K562 (cell line): Measurements from ENCODE around the gene KCND3. TPM values are rescaled to one million over a fixed set of nuclear protein-coding genes. Genes with fewer than 3 reads are reported as not detected.

Experiments
- ATAC-seq: fragments of 200-7000 bp; cut with Tn5 transposase; 3 replicates; pipeline ENCODE4 v1.9.1; 2020; ENCODE audit warnings: moderate library complexity
- BruUV-seq: library from RNA; stranded (reverse); fragments of 400-500 nt; replicated peaks from 2 replicates; lab custom pipeline; 2021; lab: Mats Ljungman, UMichigan
- CTCF ChIA-PET: fragments of 300-600 bp; formaldehyde crosslinking; extraction: SDS; loops from one replicate; lab custom pipeline; 2021; ENCODE audit warnings: low intra/inter-chr PET ratio; lab: Yijun Ruan, JAX
- POLR2A ChIA-PET: fragments of 300-600, 350-650 bp; sonication (Branson Sonifier 250); formaldehyde crosslinking; extraction: SDS; loops from one replicate; lab custom pipeline; 2021; ENCODE audit warnings: antibody characterized with exemption, inconsistent platforms; lab: Yijun Ruan, JAX
- DNase-seq, 4 experiments: peaks; one replicate each; pipeline versions ENCODE4 v3.0.0 to v3.0.0-alpha.2; 2011 to 2018; ENCODE audit warnings: low spot score in 3 of 4, mixed read lengths in 3 of 4; ENCODE audit errors: extremely low read depth in 1 of 4
- FAIRE-seq: peaks from 2 replicates; lab custom pipeline; 2011; peaks lifted over from hg19 to GRCh38; lab: Jason Lieb, UNC
- H2AFZ ChIP-seq: 2 replicates; pipeline ENCODE4 v1.6.0; 2011; ENCODE audit warnings: low read depth, low read length, control low read depth, inconsistent platforms
- H3K27ac ChIP-seq: fragments of 200-600 bp; 3 replicates; pipeline ENCODE4 v1.8.0; 2011; ENCODE audit warnings: low read depth, mild to moderate bottlenecking, control low read depth, inconsistent platforms, low read length, moderate library complexity, mixed read lengths; ENCODE audit errors: extremely low read depth
- H3K27me3 ChIP-seq, 2 experiments: fragments of 300-600 bp in 1 of 2; 2 replicates in 1 of 2; 3 replicates in 1 of 2; pipeline versions ENCODE4 v1.6.0 to v1.8.0; 2011; ENCODE audit warnings: inconsistent platforms in 2 of 2, low read length in 2 of 2, mild to moderate bottlenecking in 1 of 2, mixed read lengths in 1 of 2, moderate library complexity in 1 of 2; ENCODE audit not compliant: control insufficient read depth in 2 of 2, insufficient read depth in 2 of 2
- H3K36me3 ChIP-seq: fragments of 300-600 bp; 3 replicates; pipeline ENCODE4 v1.8.0; 2011; ENCODE audit warnings: mild to moderate bottlenecking, low read length, inconsistent platforms; ENCODE audit not compliant: control insufficient read depth, insufficient read depth
- H3K4me1 ChIP-seq, 2 experiments: fragments of 200-600 bp in 1 of 2; replicated peaks in 1 of 2; 2 replicates in 1 of 2; 3 replicates in 1 of 2; pipeline versions ENCODE4 v1.5.1 to v1.8.0; 2011; ENCODE audit warnings: inconsistent platforms in 2 of 2, low read length in 2 of 2, mild to moderate bottlenecking in 1 of 2, mixed read lengths in 1 of 2, moderate library complexity in 1 of 2; ENCODE audit not compliant: control insufficient read depth in 2 of 2, insufficient read depth in 2 of 2
- H3K4me2 ChIP-seq: 2 replicates; pipeline ENCODE4 v1.6.1; 2011; ENCODE audit warnings: low read length, control low read depth, inconsistent platforms, mixed read lengths; ENCODE audit not compliant: insufficient read depth
- H3K4me3 ChIP-seq: fragments of 200-600 bp; sonication (generic), shearing (Covaris generic); 2 replicates; pipeline ENCODE4 v1.5.1; 2016; ENCODE audit warnings: control low read depth, inconsistent platforms
- H3K79me2 ChIP-seq: fragments of 200-600 bp; 3 replicates; pipeline ENCODE4 v1.8.0; 2011; ENCODE audit warnings: low read length, inconsistent platforms; ENCODE audit not compliant: control insufficient read depth, insufficient read depth
- H3K9ac ChIP-seq, 2 experiments: 2 replicates each; pipeline versions ENCODE4 v1.6.0 to v1.6.1; 2011; ENCODE audit warnings: low read depth in 2 of 2, low read length in 2 of 2, control low read depth in 1 of 2, inconsistent platforms in 1 of 2, mild to moderate bottlenecking in 1 of 2, mixed read lengths in 1 of 2; ENCODE audit not compliant: insufficient read depth in 1 of 2
- H3K9me1 ChIP-seq: one replicate; pipeline ENCODE4 v1.6.0; 2011; ENCODE audit warnings: inconsistent platforms, mild to moderate bottlenecking, low read length, moderate library complexity; ENCODE audit not compliant: control insufficient read depth, insufficient read depth
- H3K9me3 ChIP-seq: replicated peaks from 2 replicates; pipeline ENCODE4 v1.5.1; 2011; ENCODE audit warnings: low read depth, low read length, inconsistent platforms; ENCODE audit not compliant: control insufficient read depth, insufficient read depth
- H4K20me1 ChIP-seq: replicated peaks from 2 replicates; pipeline ENCODE4 v1.6.1; 2011; ENCODE audit warnings: low read length, inconsistent platforms, mixed read lengths; ENCODE audit not compliant: control insufficient read depth, insufficient read depth
- ARID1B ChIP-seq: fragments of 450-650 bp; IDR thresholded peaks from 2 replicates; pipeline ENCODE4 v1.6.1; 2016; ENCODE audit warnings: antibody characterized with exemption, mild to moderate bottlenecking, inconsistent platforms
- E2F3 ChIP-seq: fragments of 250-450 bp; sonication (Bioruptor Pico); IDR thresholded peaks from 2 replicates; pipeline ENCODE4 v1.4.0; 2020; ENCODE audit warnings: mild to moderate bottlenecking
- GTF2E2 ChIP-seq: fragments of 200-800 bp; sonication (Bioruptor generic); IDR thresholded peaks from 2 replicates; pipeline ENCODE4 v1.6.1; 2016; ENCODE audit warnings: missing genetic modification characterization, missing compliant biosample characterization
- MAFK ChIP-seq: IDR thresholded peaks from 2 replicates; pipeline ENCODE4 v1.6.1; 2011; ENCODE audit warnings: low read length, improper control_type of control experiment
- NFE2 ChIP-seq: IDR thresholded peaks from 2 replicates; pipeline ENCODE4 v1.6.1; 2014; ENCODE audit warnings: antibody characterized with exemption, low read depth
- NR4A1 ChIP-seq, 2 experiments: fragments of 250-450 bp in 1 of 2; fragments of 450-650 bp in 1 of 2; sonication (Bioruptor Pico) in 1 of 2; IDR thresholded peaks; 2 replicates each; pipeline versions ENCODE4 v1.4.0 to v1.6.1; 2016 to 2020; ENCODE audit warnings: mild to moderate bottlenecking in 2 of 2, missing compliant biosample characterization in 1 of 2, missing genetic modification characterization in 1 of 2, moderate library complexity in 1 of 2
- PHTF2 ChIP-seq: fragments of 250-450 bp; sonication (Bioruptor Pico); IDR thresholded peaks from 2 replicates; pipeline ENCODE4 v1.5.0; 2021; ENCODE audit warnings: mild to moderate bottlenecking
- SMAD2 ChIP-seq: fragments of 150-350 bp; IDR thresholded peaks from 2 replicates; pipeline ENCODE4 v1.6.1; 2014; ENCODE audit warnings: low read depth, mild to moderate bottlenecking, low read length
- ZC3H11A ChIP-seq: IDR thresholded peaks from 2 replicates; pipeline ENCODE4 v1.6.1; 2012; ENCODE audit warnings: low read depth, low read length, improper control_type of control experiment
- ZNF184 ChIP-seq: sonication (generic); formaldehyde crosslinking; IDR thresholded peaks from 2 replicates; pipeline ENCODE4 v1.5.0; 2020; ENCODE audit warnings: missing genetic modification reagents
- WGBS: fragments of 100-300 bp; shearing (Covaris generic); methylation state at CpG from one replicate; pipeline ENCODE4 v1.1.6; 2016; ENCODE audit warnings: low coverage, mixed read lengths; ENCODE audit not compliant: insufficient coverage; ENCODE audit errors: missing lambda C conversion rate; 5-methylcytosine and 5-hydroxymethylcytosine counted together
- in situ Hi-C: fragments of 300-500 bp; cut with MboI; formaldehyde crosslinking; loops from 4 replicates; pipeline ENCODE4 v1.15.0; 2018; ENCODE audit warnings: inconsistent platforms, mixed read lengths
- intact Hi-C: fragments of 100-400 bp; cut with micrococcal nuclease; formaldehyde crosslinking; loops from 2 replicates; pipeline ENCODE4 v1.14.2; 2022
- polyA plus RNA-seq, 8 experiments: library from polyadenylated mRNA; depleted of rRNA in 4 of 8; stranded (reverse) in 5 of 8; unstranded in 3 of 8; fragments of >200 nt; fragmentation: Nextera tagmentation in 2 of 8; fragmentation: Illumina TruSeq in 1 of 8; extraction: Ambion mirVana in 2 of 8; extraction: Trizol in 1 of 8; gene quantifications; 2 replicates each; pipeline versions ENCODE4 v1.2.1 to v1.2.3, GENCODE V29; 2011 to 2014; ENCODE audit warnings: inconsistent platforms in 1 of 8, missing spikeins in 1 of 8
- total RNA-seq, 7 experiments: library from RNA; depleted of rRNA in 6 of 7; stranded (reverse); fragments of >200 nt in 6 of 7; fragmentation: Illumina TruSeq in 2 of 7; extraction: Trizol in 2 of 7; gene quantifications; 2 replicates each; pipeline versions ENCODE4 v1.2.1 to v1.2.3, GENCODE V29; 2011 to 2021; ENCODE audit warnings: low replicate concordance in 1 of 7
- TF ChIP-seq, protein P1 (sequence below): fragments of 450-650 bp; formaldehyde crosslinking; IDR thresholded peaks from 2 replicates; pipeline ENCODE4 v1.4.0; 2022; ENCODE audit warnings: missing genetic modification characterization
- TF ChIP-seq, protein P2 (sequence below): fragments of 450-650 bp; IDR thresholded peaks from 2 replicates; pipeline ENCODE4 v1.6.1; 2016; ENCODE audit warnings: mild to moderate bottlenecking, moderate library complexity

KCND3 gene
- total and polyA plus RNA-seq, 9 of the 15 experiments (the other 6 are each of a cell fraction or from before 2014, with no cell fraction given), result not detected

DNA sequence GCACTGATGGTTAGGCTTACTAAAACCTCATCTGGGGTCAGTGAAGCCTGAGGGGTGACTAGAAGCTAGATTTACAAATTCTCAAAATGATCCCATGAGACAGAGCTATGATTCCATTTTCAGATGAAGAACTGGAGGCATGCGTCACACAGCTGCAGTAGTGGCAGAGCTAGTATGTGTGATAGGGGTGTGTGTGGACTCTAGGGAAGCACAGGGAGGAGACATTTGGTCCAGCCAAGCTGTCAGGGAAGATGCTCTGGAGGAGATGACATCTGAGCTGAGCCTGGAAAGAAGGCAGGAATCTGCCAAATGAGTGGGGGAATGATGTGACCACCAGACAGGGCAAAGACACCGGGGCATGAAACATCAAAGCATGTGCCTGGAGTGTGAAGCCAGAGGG lies 12.0 kb upstream of the KCND3 start:
- POLR2A ChIA-PET, result no interaction called here
- WGBS, result 0% methylated on average over 2 of the region's 2 CpGs
- no peak for FAIRE-seq
- no peak overlapping the region for H3K4me2 ChIP-seq
- peaks cover 0 to 6% of the 10 kb centered on the region in 2 experiments; a peak in 1 of 5 replicates for H3K27me3 ChIP-seq
- H3K79me2 ChIP-seq, result no peaks in the 10 kb centered on the region
- intact Hi-C loops (no loop called here), in situ Hi-C loops (no loop called here)
- DNase-seq, result no peak
- CTCF ChIA-PET, result no interaction called here
- H3K27ac ChIP-seq, result no peak overlapping the region
- H3K4me1 ChIP-seq, result no peaks in the 10 kb centered on the region
- H2AFZ ChIP-seq, result no peak overlapping the region
- ATAC-seq, result no peak
- H3K36me3 ChIP-seq, result no peaks in the 10 kb centered on the region
- no TSS peak for BruUV-seq
- H3K9me1 ChIP-seq, result no peaks in the 10 kb centered on the region
- H3K4me3 ChIP-seq, result no peak overlapping the region
- no peak overlapping the region for H3K9ac ChIP-seq
- H4K20me1 ChIP-seq, result no peaks in the 10 kb centered on the region; the same call in 1 of the 2 replicates
- no peaks in the 10 kb centered on the region for H3K9me3 ChIP-seq
- TF ChIP-seq, protein P1, sequence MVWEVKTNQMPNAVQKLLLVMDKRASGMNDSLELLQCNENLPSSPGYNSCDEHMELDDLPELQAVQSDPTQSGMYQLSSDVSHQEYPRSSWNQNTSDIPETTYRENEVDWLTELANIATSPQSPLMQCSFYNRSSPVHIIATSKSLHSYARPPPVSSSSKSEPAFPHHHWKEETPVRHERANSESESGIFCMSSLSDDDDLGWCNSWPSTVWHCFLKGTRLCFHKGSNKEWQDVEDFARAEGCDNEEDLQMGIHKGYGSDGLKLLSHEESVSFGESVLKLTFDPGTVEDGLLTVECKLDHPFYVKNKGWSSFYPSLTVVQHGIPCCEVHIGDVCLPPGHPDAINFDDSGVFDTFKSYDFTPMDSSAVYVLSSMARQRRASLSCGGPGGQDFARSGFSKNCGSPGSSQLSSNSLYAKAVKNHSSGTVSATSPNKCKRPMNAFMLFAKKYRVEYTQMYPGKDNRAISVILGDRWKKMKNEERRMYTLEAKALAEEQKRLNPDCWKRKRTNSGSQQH, result no peak
- TF ChIP-seq, protein P2, sequence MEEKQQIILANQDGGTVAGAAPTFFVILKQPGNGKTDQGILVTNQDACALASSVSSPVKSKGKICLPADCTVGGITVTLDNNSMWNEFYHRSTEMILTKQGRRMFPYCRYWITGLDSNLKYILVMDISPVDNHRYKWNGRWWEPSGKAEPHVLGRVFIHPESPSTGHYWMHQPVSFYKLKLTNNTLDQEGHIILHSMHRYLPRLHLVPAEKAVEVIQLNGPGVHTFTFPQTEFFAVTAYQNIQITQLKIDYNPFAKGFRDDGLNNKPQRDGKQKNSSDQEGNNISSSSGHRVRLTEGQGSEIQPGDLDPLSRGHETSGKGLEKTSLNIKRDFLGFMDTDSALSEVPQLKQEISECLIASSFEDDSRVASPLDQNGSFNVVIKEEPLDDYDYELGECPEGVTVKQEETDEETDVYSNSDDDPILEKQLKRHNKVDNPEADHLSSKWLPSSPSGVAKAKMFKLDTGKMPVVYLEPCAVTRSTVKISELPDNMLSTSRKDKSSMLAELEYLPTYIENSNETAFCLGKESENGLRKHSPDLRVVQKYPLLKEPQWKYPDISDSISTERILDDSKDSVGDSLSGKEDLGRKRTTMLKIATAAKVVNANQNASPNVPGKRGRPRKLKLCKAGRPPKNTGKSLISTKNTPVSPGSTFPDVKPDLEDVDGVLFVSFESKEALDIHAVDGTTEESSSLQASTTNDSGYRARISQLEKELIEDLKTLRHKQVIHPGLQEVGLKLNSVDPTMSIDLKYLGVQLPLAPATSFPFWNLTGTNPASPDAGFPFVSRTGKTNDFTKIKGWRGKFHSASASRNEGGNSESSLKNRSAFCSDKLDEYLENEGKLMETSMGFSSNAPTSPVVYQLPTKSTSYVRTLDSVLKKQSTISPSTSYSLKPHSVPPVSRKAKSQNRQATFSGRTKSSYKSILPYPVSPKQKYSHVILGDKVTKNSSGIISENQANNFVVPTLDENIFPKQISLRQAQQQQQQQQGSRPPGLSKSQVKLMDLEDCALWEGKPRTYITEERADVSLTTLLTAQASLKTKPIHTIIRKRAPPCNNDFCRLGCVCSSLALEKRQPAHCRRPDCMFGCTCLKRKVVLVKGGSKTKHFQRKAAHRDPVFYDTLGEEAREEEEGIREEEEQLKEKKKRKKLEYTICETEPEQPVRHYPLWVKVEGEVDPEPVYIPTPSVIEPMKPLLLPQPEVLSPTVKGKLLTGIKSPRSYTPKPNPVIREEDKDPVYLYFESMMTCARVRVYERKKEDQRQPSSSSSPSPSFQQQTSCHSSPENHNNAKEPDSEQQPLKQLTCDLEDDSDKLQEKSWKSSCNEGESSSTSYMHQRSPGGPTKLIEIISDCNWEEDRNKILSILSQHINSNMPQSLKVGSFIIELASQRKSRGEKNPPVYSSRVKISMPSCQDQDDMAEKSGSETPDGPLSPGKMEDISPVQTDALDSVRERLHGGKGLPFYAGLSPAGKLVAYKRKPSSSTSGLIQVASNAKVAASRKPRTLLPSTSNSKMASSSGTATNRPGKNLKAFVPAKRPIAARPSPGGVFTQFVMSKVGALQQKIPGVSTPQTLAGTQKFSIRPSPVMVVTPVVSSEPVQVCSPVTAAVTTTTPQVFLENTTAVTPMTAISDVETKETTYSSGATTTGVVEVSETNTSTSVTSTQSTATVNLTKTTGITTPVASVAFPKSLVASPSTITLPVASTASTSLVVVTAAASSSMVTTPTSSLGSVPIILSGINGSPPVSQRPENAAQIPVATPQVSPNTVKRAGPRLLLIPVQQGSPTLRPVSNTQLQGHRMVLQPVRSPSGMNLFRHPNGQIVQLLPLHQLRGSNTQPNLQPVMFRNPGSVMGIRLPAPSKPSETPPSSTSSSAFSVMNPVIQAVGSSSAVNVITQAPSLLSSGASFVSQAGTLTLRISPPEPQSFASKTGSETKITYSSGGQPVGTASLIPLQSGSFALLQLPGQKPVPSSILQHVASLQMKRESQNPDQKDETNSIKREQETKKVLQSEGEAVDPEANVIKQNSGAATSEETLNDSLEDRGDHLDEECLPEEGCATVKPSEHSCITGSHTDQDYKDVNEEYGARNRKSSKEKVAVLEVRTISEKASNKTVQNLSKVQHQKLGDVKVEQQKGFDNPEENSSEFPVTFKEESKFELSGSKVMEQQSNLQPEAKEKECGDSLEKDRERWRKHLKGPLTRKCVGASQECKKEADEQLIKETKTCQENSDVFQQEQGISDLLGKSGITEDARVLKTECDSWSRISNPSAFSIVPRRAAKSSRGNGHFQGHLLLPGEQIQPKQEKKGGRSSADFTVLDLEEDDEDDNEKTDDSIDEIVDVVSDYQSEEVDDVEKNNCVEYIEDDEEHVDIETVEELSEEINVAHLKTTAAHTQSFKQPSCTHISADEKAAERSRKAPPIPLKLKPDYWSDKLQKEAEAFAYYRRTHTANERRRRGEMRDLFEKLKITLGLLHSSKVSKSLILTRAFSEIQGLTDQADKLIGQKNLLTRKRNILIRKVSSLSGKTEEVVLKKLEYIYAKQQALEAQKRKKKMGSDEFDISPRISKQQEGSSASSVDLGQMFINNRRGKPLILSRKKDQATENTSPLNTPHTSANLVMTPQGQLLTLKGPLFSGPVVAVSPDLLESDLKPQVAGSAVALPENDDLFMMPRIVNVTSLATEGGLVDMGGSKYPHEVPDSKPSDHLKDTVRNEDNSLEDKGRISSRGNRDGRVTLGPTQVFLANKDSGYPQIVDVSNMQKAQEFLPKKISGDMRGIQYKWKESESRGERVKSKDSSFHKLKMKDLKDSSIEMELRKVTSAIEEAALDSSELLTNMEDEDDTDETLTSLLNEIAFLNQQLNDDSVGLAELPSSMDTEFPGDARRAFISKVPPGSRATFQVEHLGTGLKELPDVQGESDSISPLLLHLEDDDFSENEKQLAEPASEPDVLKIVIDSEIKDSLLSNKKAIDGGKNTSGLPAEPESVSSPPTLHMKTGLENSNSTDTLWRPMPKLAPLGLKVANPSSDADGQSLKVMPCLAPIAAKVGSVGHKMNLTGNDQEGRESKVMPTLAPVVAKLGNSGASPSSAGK, result no peak
- no peak for TF ChIP-seq NFE2
- no peak for TF ChIP-seq SMAD2
- no peak for TF ChIP-seq PHTF2
- TF ChIP-seq ZNF184, result no peak
- TF ChIP-seq E2F3 (CRISPR knock-in tag), result no peak
- no peak for TF ChIP-seq NR4A1 (CRISPR knock-in tag; IDR thresholded peaks at IDR 0.05)
- no peak for TF ChIP-seq NR4A1 (tag; IDR thresholded peaks at IDR 0.05)
- TF ChIP-seq GTF2E2, result no peak
- TF ChIP-seq MAFK, result no peak
- no peak for TF ChIP-seq ZC3H11A
- TF ChIP-seq ARID1B, result no peak
